MM.1S (cell line): ENCODE data around the gene LDLRAP1.
"Not testable (repeated sequence)": the region's sequence is repeated elsewhere in the genome, so short reads cannot be mapped to it uniquely, and the experiment has no call there.

Experiments
- DNase-seq: peaks from one replicate; pipeline ENCODE4 v3.0.0-alpha.2; 2015
- H2AFZ ChIP-seq: fragments of 300-600 bp; sonication (generic); 2 replicates; pipeline ENCODE4 v1.6.0; 2016; ENCODE audit warnings: antibody characterized with exemption, low read length
- H3F3A ChIP-seq: fragments of 300-600 bp; sonication (generic); 2 replicates; pipeline ENCODE4 v1.6.1; 2016; ENCODE audit warnings: mild to moderate bottlenecking, antibody characterized with exemption, low read length, moderate library complexity, mixed read lengths; ENCODE audit not compliant: insufficient read depth
- H3K27ac ChIP-seq: fragments of 300-600 bp; sonication (generic); 2 replicates; pipeline ENCODE4 v1.5.1; 2016; ENCODE audit warnings: mild to moderate bottlenecking, low read length
- H3K27me3 ChIP-seq: fragments of 300-600 bp; sonication (generic); replicated peaks from 2 replicates; pipeline ENCODE4 v1.6.0; 2016; ENCODE audit warnings: low read length; ENCODE audit not compliant: insufficient read depth
- H3K36me3 ChIP-seq: fragments of 300-600 bp; sonication (generic); replicated peaks from 2 replicates; pipeline ENCODE4 v1.6.1; 2016; ENCODE audit warnings: mild to moderate bottlenecking, low read length, mixed read lengths; ENCODE audit not compliant: insufficient read depth
- H3K4me1 ChIP-seq: fragments of 300-600 bp; sonication (generic); 2 replicates; pipeline ENCODE4 v1.6.1; 2016; ENCODE audit warnings: low read length, mixed read lengths
- H3K4me2 ChIP-seq: fragments of 300-600 bp; sonication (generic); 2 replicates; pipeline ENCODE4 v1.6.0; 2016; ENCODE audit warnings: low read depth, low read length
- H3K4me3 ChIP-seq: fragments of 300-600 bp; sonication (generic); 2 replicates; pipeline ENCODE4 v1.5.1; 2016; ENCODE audit warnings: low read length, mixed read lengths
- H3K79me2 ChIP-seq: fragments of 300-600 bp; sonication (generic); 2 replicates; pipeline ENCODE4 v1.6.1; 2016; ENCODE audit warnings: mixed run types, low read length, mixed read lengths
- H3K9ac ChIP-seq: fragments of 300-600 bp; sonication (generic); 2 replicates; pipeline ENCODE4 v1.6.1; 2016; ENCODE audit warnings: low read length, mixed read lengths
- H3K9me2 ChIP-seq: fragments of 300-600 bp; sonication (generic); replicated peaks from 2 replicates; pipeline ENCODE4 v1.6.1; 2016; ENCODE audit warnings: mild to moderate bottlenecking, low read length, mixed read lengths; ENCODE audit not compliant: insufficient read depth
- H3K9me3 ChIP-seq: fragments of 300-600 bp; sonication (generic); replicated peaks from 2 replicates; pipeline ENCODE4 v1.6.1; 2016; ENCODE audit warnings: mild to moderate bottlenecking, low read length, mixed read lengths; ENCODE audit not compliant: insufficient read depth
- H4K20me1 ChIP-seq: fragments of 300-600 bp; sonication (generic); 2 replicates; pipeline ENCODE4 v1.6.1; 2016; ENCODE audit warnings: mild to moderate bottlenecking, low read length, moderate library complexity, mixed read lengths; ENCODE audit not compliant: insufficient read depth
- EZH2 ChIP-seq: fragments of 300-600 bp; sonication (generic); optimal IDR thresholded peaks from 2 replicates; pipeline ENCODE3; 2017; ENCODE audit warnings: low read depth, mild to moderate bottlenecking, antibody characterized with exemption, low read length, mixed read lengths
- EZH2phosphoT487 ChIP-seq: fragments of 300-600 bp; sonication (generic); IDR thresholded peaks from 2 replicates; pipeline ENCODE4 v1.6.1; 2018; ENCODE audit warnings: antibody characterized with exemption, low read length
- TF ChIP-seq, protein P1 (sequence below): fragments of 300-600 bp; sonication (generic); IDR thresholded peaks from 2 replicates; pipeline ENCODE4 v1.5.1; 2016; ENCODE audit warnings: antibody characterized with exemption, low read length, mixed read lengths

Gene LDLRAP1

GRCh38 chr1:25504706-25505595, 38.5 kb upstream of the LDLRAP1 start:
- TF ChIP-seq, protein P1, sequence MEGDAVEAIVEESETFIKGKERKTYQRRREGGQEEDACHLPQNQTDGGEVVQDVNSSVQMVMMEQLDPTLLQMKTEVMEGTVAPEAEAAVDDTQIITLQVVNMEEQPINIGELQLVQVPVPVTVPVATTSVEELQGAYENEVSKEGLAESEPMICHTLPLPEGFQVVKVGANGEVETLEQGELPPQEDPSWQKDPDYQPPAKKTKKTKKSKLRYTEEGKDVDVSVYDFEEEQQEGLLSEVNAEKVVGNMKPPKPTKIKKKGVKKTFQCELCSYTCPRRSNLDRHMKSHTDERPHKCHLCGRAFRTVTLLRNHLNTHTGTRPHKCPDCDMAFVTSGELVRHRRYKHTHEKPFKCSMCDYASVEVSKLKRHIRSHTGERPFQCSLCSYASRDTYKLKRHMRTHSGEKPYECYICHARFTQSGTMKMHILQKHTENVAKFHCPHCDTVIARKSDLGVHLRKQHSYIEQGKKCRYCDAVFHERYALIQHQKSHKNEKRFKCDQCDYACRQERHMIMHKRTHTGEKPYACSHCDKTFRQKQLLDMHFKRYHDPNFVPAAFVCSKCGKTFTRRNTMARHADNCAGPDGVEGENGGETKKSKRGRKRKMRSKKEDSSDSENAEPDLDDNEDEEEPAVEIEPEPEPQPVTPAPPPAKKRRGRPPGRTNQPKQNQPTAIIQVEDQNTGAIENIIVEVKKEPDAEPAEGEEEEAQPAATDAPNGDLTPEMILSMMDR: no peak
- TF ChIP-seq EZH2phosphoT487: no peak
- TF ChIP-seq EZH2: no peak
- Histone ChIP-seq H3K36me3 (no peaks in the 10 kb centered on the region), H3K27me3 (no peaks in the 10 kb centered on the region), H3K79me2 (no peaks in the 10 kb centered on the region), H3K9me3 (no peaks in the 10 kb centered on the region), H3K9ac (no peak overlapping the region), H3F3A (no peaks in the 10 kb centered on the region), H3K9me2 (no peaks in the 10 kb centered on the region), H3K4me1 (no peaks in the 10 kb centered on the region), H3K4me3 (no peak overlapping the region), H3K4me2 (no peak overlapping the region), H2AFZ (no peak overlapping the region), H3K27ac (no peak overlapping the region), H4K20me1 (no peaks in the 10 kb centered on the region)
- no peak for DNase-seq

GRCh38 chr1:25505656-25506385, 37.6 kb upstream of the LDLRAP1 start:
- H3K9me3 ChIP-seq: no peaks in the 10 kb centered on the region
- H3K79me2 ChIP-seq: no peaks in the 10 kb centered on the region
- no peak overlapping the region for H3K4me2 ChIP-seq
- no peak for TF ChIP-seq EZH2
- TF ChIP-seq, protein P1: no peak
- no peak for TF ChIP-seq EZH2phosphoT487
- H3K27ac ChIP-seq: no peak overlapping the region
- H3K4me1 ChIP-seq: no peaks in the 10 kb centered on the region
- no peak overlapping the region for H3K4me3 ChIP-seq
- H3F3A ChIP-seq: no peaks in the 10 kb centered on the region
- H2AFZ ChIP-seq: no peak overlapping the region
- H3K27me3 ChIP-seq: no peaks in the 10 kb centered on the region
- no peak for DNase-seq
- no peaks in the 10 kb centered on the region for H4K20me1 ChIP-seq
- H3K9me2 ChIP-seq: no peaks in the 10 kb centered on the region
- no peak overlapping the region for H3K9ac ChIP-seq
- H3K36me3 ChIP-seq: no peaks in the 10 kb centered on the region

DNA sequence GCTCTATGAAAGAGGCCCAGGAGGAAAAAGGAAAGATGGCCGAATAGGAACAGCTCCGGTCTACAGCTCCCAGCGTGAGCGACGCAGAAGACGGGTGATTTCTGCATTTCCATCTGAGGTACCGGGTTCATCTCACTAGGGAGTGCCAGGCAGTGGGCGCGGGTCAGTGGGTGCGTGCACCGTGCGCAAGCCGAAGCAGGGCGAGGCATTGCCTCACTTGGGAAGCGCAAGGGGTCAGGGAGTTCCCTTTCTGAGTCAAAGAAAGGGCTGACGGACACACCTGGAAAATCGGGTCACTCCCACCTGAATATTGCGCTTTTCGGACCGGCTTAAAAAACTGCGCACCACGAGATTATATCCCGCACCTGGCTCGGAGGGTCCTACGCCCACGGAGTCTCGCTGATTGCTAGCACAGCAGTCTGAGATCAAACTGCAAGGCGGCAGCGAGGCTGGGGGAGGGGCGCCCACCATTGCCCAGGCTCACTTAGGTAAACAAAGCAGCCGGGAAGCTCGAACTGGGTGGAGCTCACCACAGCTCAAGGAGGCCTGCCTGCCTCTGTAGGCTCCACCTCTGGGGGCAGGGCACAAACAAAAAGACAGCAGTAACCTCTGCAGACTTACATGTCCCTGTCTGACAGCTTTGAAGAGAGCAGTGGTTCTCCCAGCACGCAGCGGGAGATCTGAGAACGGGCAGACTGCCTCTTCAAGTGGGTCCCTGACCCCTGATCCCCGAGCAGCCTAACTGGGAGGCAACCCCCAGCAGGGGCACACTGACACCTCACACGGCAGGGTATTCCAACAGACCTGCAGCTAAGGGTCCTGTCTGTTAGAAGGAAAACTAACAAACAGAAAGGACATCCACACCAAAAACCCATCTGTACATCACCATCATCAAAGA, 36.6 kb upstream of the LDLRAP1 start:
- not testable (repeated sequence) for DNase-seq, H3K4me1 ChIP-seq, H3K9me2 ChIP-seq, H3K27me3 ChIP-seq, H3K4me2 ChIP-seq, H4K20me1 ChIP-seq, H3K9ac ChIP-seq, H2AFZ ChIP-seq, H3F3A ChIP-seq, H3K27ac ChIP-seq, H3K4me3 ChIP-seq, H3K9me3 ChIP-seq, H3K79me2 ChIP-seq, H3K36me3 ChIP-seq
